K562 (cell line): Measurements from ENCODE around the gene GPR37L1. TPM values are rescaled to one million over a fixed set of nuclear protein-coding genes. Genes with fewer than 3 reads are reported as not detected.

Experiments used
- ARHGAP35 ChIP-seq: fragments of 450-650 bp; IDR thresholded peaks from 2 replicates; pipeline ENCODE4 v1.6.1; 2018; ENCODE audit not compliant: partially characterized antibody
- CC2D1A ChIP-seq: fragments of 450-650 bp; IDR thresholded peaks from 2 replicates; pipeline ENCODE4 v1.6.1; 2017; ENCODE audit warnings: mild to moderate bottlenecking
- NONO ChIP-seq, 2 experiments: fragments of 200-400 bp in 1 of 2; fragments of 450-650 bp in 1 of 2; formaldehyde crosslinking in 1 of 2; IDR thresholded peaks; 2 replicates each; pipeline ENCODE4 v1.6.1; 2017; ENCODE audit warnings: low read depth in 2 of 2, mild to moderate bottlenecking in 2 of 2, moderate library complexity in 2 of 2, low read length in 1 of 2
- PHTF2 ChIP-seq: fragments of 250-450 bp; sonication (Bioruptor Pico); IDR thresholded peaks from 2 replicates; pipeline ENCODE4 v1.5.0; 2021; ENCODE audit warnings: mild to moderate bottlenecking
- POLR2A ChIP-seq: fragments of 450-650 bp; conservative IDR thresholded peaks from 2 replicates; pipeline ENCODE4 v1.6.1; 2016
- PRDM10 ChIP-seq: fragments of 450-650 bp; IDR thresholded peaks from 2 replicates; pipeline ENCODE4 v1.6.1; 2018; ENCODE audit not compliant: partially characterized antibody
- RBM39 ChIP-seq: fragments of 200-400 bp; formaldehyde crosslinking; optimal IDR thresholded peaks from 2 replicates; pipeline ENCODE3; 2018; ENCODE audit warnings: low read depth, low read length
- RFX7 ChIP-seq: fragments of 250-450 bp; sonication (Bioruptor Pico); IDR thresholded peaks from 2 replicates; pipeline ENCODE4 v1.5.1; 2021; ENCODE audit warnings: mild to moderate bottlenecking
- SMARCB1 ChIP-seq: IDR thresholded peaks from 2 replicates; pipeline ENCODE4 v1.6.1; 2011; ENCODE audit warnings: improper control_type of control experiment, low read depth; ENCODE audit not compliant: insufficient read length
- TBP ChIP-seq: optimal IDR thresholded peaks from 2 replicates; pipeline ENCODE3; 2011; ENCODE audit warnings: low read depth, low read length, improper control_type of control experiment
- ZBTB1 ChIP-seq: sonication (generic); formaldehyde crosslinking; IDR thresholded peaks from 2 replicates; pipeline ENCODE4 v1.8.1; 2023; ENCODE audit warnings: missing genetic modification reagents, low read depth, mild to moderate bottlenecking, borderline replicate concordance
- ZNF282 ChIP-seq: sonication (generic); formaldehyde crosslinking; IDR thresholded peaks from 2 replicates; pipeline ENCODE4 v1.8.1; 2023; ENCODE audit warnings: missing genetic modification reagents
- ZNF311 ChIP-seq: fragments of 250-450 bp; sonication (Bioruptor Pico); IDR thresholded peaks from 2 replicates; pipeline ENCODE4 v1.4.0; 2020; ENCODE audit warnings: mild to moderate bottlenecking, moderate library complexity
- ZNF407 ChIP-seq: fragments of 450-650 bp; IDR thresholded peaks from 2 replicates; pipeline ENCODE4 v1.6.1; 2016; ENCODE audit warnings: low read depth
- ZNF639 ChIP-seq, 2 experiments: fragments of 200-800 bp in 1 of 2; sonication (Bioruptor generic) in 1 of 2; sonication (generic) in 1 of 2; formaldehyde crosslinking in 1 of 2; IDR thresholded peaks in 1 of 2; conservative IDR thresholded peaks in 1 of 2; 2 replicates each; pipeline versions ENCODE4 v1.5.0 to v1.6.1; 2016 to 2020; ENCODE audit warnings: missing compliant biosample characterization in 1 of 2, missing genetic modification characterization in 1 of 2, missing genetic modification reagents in 1 of 2
- polyA plus RNA-seq, 8 experiments: library from polyadenylated mRNA; depleted of rRNA in 4 of 8; stranded (reverse) in 5 of 8; unstranded in 3 of 8; fragments of >200 nt; fragmentation: Nextera tagmentation in 2 of 8; fragmentation: Illumina TruSeq in 1 of 8; extraction: Ambion mirVana in 2 of 8; extraction: Trizol in 1 of 8; gene quantifications; 2 replicates each; pipeline versions ENCODE4 v1.2.1 to v1.2.3, GENCODE V29; 2011 to 2014; ENCODE audit warnings: inconsistent platforms in 1 of 8, missing spikeins in 1 of 8
- total RNA-seq, 7 experiments: library from RNA; depleted of rRNA in 6 of 7; stranded (reverse); fragments of >200 nt in 6 of 7; fragmentation: Illumina TruSeq in 2 of 7; extraction: Trizol in 2 of 7; gene quantifications; 2 replicates each; pipeline versions ENCODE4 v1.2.1 to v1.2.3, GENCODE V29; 2011 to 2021; ENCODE audit warnings: low replicate concordance in 1 of 7

The GPR37L1 gene
- total and polyA plus RNA-seq, 9 of the 15 experiments (the other 6 are each of a cell fraction or from before 2014, with no cell fraction given), result not detected

GRCh38 chr1:202144402-202145067 lies 21.8 kb downstream of the GPR37L1 start, which contains the start of gene ARL8A (continued):
- no peak for TF ChIP-seq TBP
- no peak for TF ChIP-seq ARHGAP35
- TF ChIP-seq CC2D1A, result no peak
- TF ChIP-seq ZNF311 (CRISPR knock-in tag), result no peak
- TF ChIP-seq ZNF282 (CRISPR knock-in tag), result peak; percentile 26; the same call in 1 of the 2 replicates
- TF ChIP-seq RFX7, result no peak
- no peak; the same call in 1 of the 2 replicates for TF ChIP-seq ZBTB1
- TF ChIP-seq POLR2A, result peak; percentile 54
- no peak for TF ChIP-seq RBM39
- TF ChIP-seq PRDM10, result peak; percentile 20
- peak in 1 of 2 experiments; percentile 92; a peak in 2 of 4 replicates for TF ChIP-seq ZNF639 (CRISPR knock-in tag; conservative IDR thresholded peaks at IDR 0.05 in 1 of 2, IDR thresholded peaks at IDR 0.05 in 1 of 2)
- TF ChIP-seq NONO (IDR thresholded peaks at IDR 0.05; ENCODE audit: low read depth in 2 of 2, low read length in 1 of 2), result peak in 1 of 2 experiments; percentile 75; a peak in 1 of 4 replicates
- TF ChIP-seq PHTF2, result no peak
- TF ChIP-seq SMARCB1, result no peak
- no peak for TF ChIP-seq ZNF407
